ENCODE data around the gene ZNF586.

DNA sequence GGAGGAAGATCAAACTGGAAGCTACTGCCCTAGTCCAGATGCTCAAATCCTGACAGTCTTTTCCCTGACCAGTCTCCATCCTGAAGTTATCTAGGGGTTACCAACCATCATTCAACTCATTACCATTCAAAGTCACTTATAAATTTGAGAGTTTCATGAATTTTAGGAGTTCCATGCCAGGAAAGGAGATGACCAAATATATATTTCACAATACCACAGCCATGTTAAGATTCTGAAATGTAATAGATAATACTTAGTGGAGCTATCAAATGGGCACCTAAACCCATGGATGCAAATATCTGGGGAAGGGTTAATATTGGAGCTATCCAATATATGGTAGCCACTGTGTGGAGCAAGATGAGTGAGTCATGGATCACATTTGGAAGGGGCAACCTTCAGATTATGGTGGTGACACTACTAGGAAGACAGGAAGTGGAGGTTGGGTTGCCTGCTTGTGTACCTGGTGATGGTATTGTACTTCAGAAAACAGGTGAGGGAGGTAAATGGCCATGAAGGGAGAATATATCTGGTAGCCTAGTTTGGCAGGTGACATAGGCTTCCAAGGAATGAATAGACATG, 18.7 kb downstream of the ZNF586 start:
- TF ChIP-seq, protein P1, sequence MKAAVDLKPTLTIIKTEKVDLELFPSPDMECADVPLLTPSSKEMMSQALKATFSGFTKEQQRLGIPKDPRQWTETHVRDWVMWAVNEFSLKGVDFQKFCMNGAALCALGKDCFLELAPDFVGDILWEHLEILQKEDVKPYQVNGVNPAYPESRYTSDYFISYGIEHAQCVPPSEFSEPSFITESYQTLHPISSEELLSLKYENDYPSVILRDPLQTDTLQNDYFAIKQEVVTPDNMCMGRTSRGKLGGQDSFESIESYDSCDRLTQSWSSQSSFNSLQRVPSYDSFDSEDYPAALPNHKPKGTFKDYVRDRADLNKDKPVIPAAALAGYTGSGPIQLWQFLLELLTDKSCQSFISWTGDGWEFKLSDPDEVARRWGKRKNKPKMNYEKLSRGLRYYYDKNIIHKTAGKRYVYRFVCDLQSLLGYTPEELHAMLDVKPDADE (IDR thresholded peaks at IDR 0.05): no peak
- TF ChIP-seq, protein P2, sequence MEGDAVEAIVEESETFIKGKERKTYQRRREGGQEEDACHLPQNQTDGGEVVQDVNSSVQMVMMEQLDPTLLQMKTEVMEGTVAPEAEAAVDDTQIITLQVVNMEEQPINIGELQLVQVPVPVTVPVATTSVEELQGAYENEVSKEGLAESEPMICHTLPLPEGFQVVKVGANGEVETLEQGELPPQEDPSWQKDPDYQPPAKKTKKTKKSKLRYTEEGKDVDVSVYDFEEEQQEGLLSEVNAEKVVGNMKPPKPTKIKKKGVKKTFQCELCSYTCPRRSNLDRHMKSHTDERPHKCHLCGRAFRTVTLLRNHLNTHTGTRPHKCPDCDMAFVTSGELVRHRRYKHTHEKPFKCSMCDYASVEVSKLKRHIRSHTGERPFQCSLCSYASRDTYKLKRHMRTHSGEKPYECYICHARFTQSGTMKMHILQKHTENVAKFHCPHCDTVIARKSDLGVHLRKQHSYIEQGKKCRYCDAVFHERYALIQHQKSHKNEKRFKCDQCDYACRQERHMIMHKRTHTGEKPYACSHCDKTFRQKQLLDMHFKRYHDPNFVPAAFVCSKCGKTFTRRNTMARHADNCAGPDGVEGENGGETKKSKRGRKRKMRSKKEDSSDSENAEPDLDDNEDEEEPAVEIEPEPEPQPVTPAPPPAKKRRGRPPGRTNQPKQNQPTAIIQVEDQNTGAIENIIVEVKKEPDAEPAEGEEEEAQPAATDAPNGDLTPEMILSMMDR (conservative IDR thresholded peaks at IDR 0.05; ENCODE audit: low read depth in 2 of 2): no peak
- no peak for TF ChIP-seq POLR2AphosphoS5 (IDR thresholded peaks at IDR 0.05; ENCODE audit: low read depth)
- no peak for TF ChIP-seq EZH2 (IDR thresholded peaks at IDR 0.05; ENCODE audit: low read depth, unreplicated experiment)
- TF ChIP-seq JUNB (IDR thresholded peaks at IDR 0.05; ENCODE audit: unreplicated experiment): no peak
- no peak for TF ChIP-seq CREB1 (CRISPR knock-in tag; IDR thresholded peaks at IDR 0.05; ENCODE audit: low read depth)
